IMR-90 (cell line): Measurements from ENCODE around the gene ITPR3. TPM values are rescaled to one million over a fixed set of nuclear protein-coding genes. Genes with fewer than 3 reads are reported as not detected.

Source experiments
- ATAC-seq: fragments of 200-7000 bp; cut with Tn5 transposase; 2 replicates; pipeline ENCODE4 v1.9.1; 2020; ENCODE audit warnings: low read depth, mild to moderate bottlenecking, moderate library complexity
- BruUV-seq: library from RNA; stranded (reverse); fragments of 400-500 nt; replicated peaks from 2 replicates; lab custom pipeline; 2021; lab: Mats Ljungman, UMichigan
- CTCF ChIA-PET: fragments of 300-600 bp; formaldehyde crosslinking; extraction: SDS; loops from one replicate; lab custom pipeline; 2021; ENCODE audit warnings: antibody characterized with exemption; lab: Yijun Ruan, JAX
- POLR2A ChIA-PET: fragments of 300-600 bp; sonication (Branson Sonifier 250); formaldehyde crosslinking; loops from one replicate; lab custom pipeline; 2022; ENCODE audit warnings: antibody characterized with exemption; ENCODE audit not compliant: unreplicated experiment; lab: Charles Lee
- DNase-seq: peaks from one replicate; pipeline ENCODE4 v3.0.0; 2013
- H2AFZ ChIP-seq: replicated peaks from 2 replicates; pipeline ENCODE3; 2013; ENCODE audit warnings: low read length, mild to moderate bottlenecking; ENCODE audit not compliant: poor library complexity
- H2AK5ac ChIP-seq: 2 replicates; pipeline ENCODE4 v1.6.1; 2013; ENCODE audit warnings: low read depth, low read length, inconsistent platforms
- H2AK9ac ChIP-seq: replicated peaks from 2 replicates; pipeline ENCODE3; 2013; ENCODE audit warnings: mild to moderate bottlenecking, low read depth, low read length, moderate library complexity; ENCODE audit not compliant: poor library complexity
- H2BK120ac ChIP-seq: 2 replicates; pipeline ENCODE4 v1.6.1; 2013; ENCODE audit warnings: low read depth, low read length, inconsistent platforms
- H2BK15ac ChIP-seq: 3 replicates; pipeline ENCODE4 v1.6.1; 2013; ENCODE audit warnings: low read depth, low read length, inconsistent platforms
- H2BK20ac ChIP-seq: 2 replicates; pipeline ENCODE4 v1.6.1; 2013; ENCODE audit warnings: low read depth, mild to moderate bottlenecking, inconsistent platforms, low read length, moderate library complexity
- H2BK5ac ChIP-seq: 2 replicates; pipeline ENCODE4 v1.6.1; 2013; ENCODE audit warnings: mild to moderate bottlenecking, low read depth, low read length, inconsistent platforms; ENCODE audit not compliant: poor library complexity, severe bottlenecking
- H3K14ac ChIP-seq: replicated peaks from 2 replicates; pipeline ENCODE4 v1.6.1; 2013; ENCODE audit warnings: low read depth, low read length, inconsistent platforms
- H3K18ac ChIP-seq: 2 replicates; pipeline ENCODE4 v1.6.1; 2013; ENCODE audit warnings: low read depth, low read length, control low read depth
- H3K23ac ChIP-seq: 2 replicates; pipeline ENCODE4 v1.6.1; 2013; ENCODE audit warnings: low read depth, low read length, inconsistent platforms
- H3K27ac ChIP-seq: 2 replicates; pipeline ENCODE4 v1.5.1; 2013; ENCODE audit warnings: mild to moderate bottlenecking, control low read depth, low read length; ENCODE audit not compliant: insufficient read depth
- H3K27me3 ChIP-seq: 2 replicates; pipeline ENCODE4 v1.6.1; 2013; ENCODE audit warnings: low read length; ENCODE audit not compliant: control insufficient read depth, insufficient read depth
- H3K36me3 ChIP-seq: 2 replicates; pipeline ENCODE4 v1.6.1; 2013; ENCODE audit warnings: low read length, mixed read lengths; ENCODE audit not compliant: control insufficient read depth, insufficient read depth
- H3K4ac ChIP-seq: 2 replicates; pipeline ENCODE4 v1.6.1; 2013; ENCODE audit warnings: low read depth, low read length, inconsistent platforms
- H3K4me1 ChIP-seq: 2 replicates; pipeline ENCODE4 v1.6.1; 2013; ENCODE audit warnings: low read length, mixed read lengths; ENCODE audit not compliant: control insufficient read depth, insufficient read depth
- H3K4me2 ChIP-seq: 2 replicates; pipeline ENCODE4 v1.6.1; 2013; ENCODE audit warnings: low read depth, mild to moderate bottlenecking, control low read depth, low read length, moderate library complexity
- H3K4me3 ChIP-seq: 2 replicates; pipeline ENCODE4 v1.5.1; 2013; ENCODE audit warnings: low read depth, mild to moderate bottlenecking, control low read depth, low read length, moderate library complexity; ENCODE audit not compliant: insufficient read depth
- H3K56ac ChIP-seq: 2 replicates; pipeline ENCODE4 v1.6.1; 2013; ENCODE audit warnings: low read length, inconsistent platforms; ENCODE audit not compliant: insufficient read depth; ENCODE audit errors: extremely low read depth
- H3K79me1 ChIP-seq, 2 experiments: 2 replicates each; pipeline ENCODE4 v1.6.1; 2013; ENCODE audit warnings: low read length in 2 of 2, inconsistent platforms in 1 of 2, low read depth in 1 of 2
- H3K9ac ChIP-seq: 2 replicates; pipeline ENCODE4 v1.6.1; 2013; ENCODE audit warnings: low read depth, low read length, control low read depth
- H3K9me1 ChIP-seq: 2 replicates; pipeline ENCODE4 v1.6.1; 2013; ENCODE audit warnings: low read length, inconsistent platforms; ENCODE audit not compliant: insufficient read depth
- H3K9me3 ChIP-seq: 2 replicates; pipeline ENCODE4 v1.6.1; 2013; ENCODE audit warnings: low read length; ENCODE audit not compliant: control insufficient read depth, insufficient read depth
- H4K20me1 ChIP-seq: 2 replicates; pipeline ENCODE4 v1.6.1; 2013; ENCODE audit warnings: low read length, inconsistent platforms; ENCODE audit not compliant: insufficient read depth
- H4K5ac ChIP-seq: 2 replicates; pipeline ENCODE4 v1.6.1; 2013; ENCODE audit warnings: mild to moderate bottlenecking, low read depth, low read length, control low read depth
- H4K8ac ChIP-seq, 2 experiments: 2 replicates each; pipeline ENCODE4 v1.6.1; 2013; ENCODE audit warnings: low read depth in 2 of 2, low read length in 2 of 2, control low read depth in 1 of 2, inconsistent platforms in 1 of 2
- H4K91ac ChIP-seq: 2 replicates; pipeline ENCODE4 v1.6.1; 2013; ENCODE audit warnings: low read depth, low read length, inconsistent platforms; ENCODE audit not compliant: insufficient read depth
- BHLHE40 ChIP-seq: fragments of 150-350 bp; IDR thresholded peaks from 2 replicates; pipeline ENCODE4 v1.6.1; 2016; ENCODE audit warnings: mild to moderate bottlenecking, low read depth, low read length
- CEBPB ChIP-seq: IDR thresholded peaks from 2 replicates; pipeline ENCODE4 v1.6.1; 2012; ENCODE audit warnings: low read depth, low read length, improper control_type of control experiment
- CHD1 ChIP-seq: IDR thresholded peaks from 2 replicates; pipeline ENCODE4 v1.6.1; 2012; ENCODE audit warnings: low read depth, low read length, improper control_type of control experiment
- CTCF ChIP-seq: conservative IDR thresholded peaks from 2 replicates; pipeline ENCODE4 v1.5.1; 2012; ENCODE audit warnings: mild to moderate bottlenecking, low read depth, low read length, improper control_type of control experiment
- ELK1 ChIP-seq: fragments of 150-350 bp; IDR thresholded peaks from 2 replicates; pipeline ENCODE4 v1.6.1; 2016; ENCODE audit warnings: low read depth, mild to moderate bottlenecking, low read length, moderate library complexity, borderline replicate concordance
- FOS ChIP-seq: fragments of 150-350 bp; IDR thresholded peaks from 2 replicates; pipeline ENCODE4 v1.6.1; 2016; ENCODE audit warnings: low read depth, low read length
- MAFK ChIP-seq: IDR thresholded peaks from 2 replicates; pipeline ENCODE4 v1.6.1; 2012; ENCODE audit warnings: low read depth, low read length, improper control_type of control experiment
- MAZ ChIP-seq: IDR thresholded peaks from 2 replicates; pipeline ENCODE4 v1.6.1; 2012; ENCODE audit warnings: low read depth, mild to moderate bottlenecking, low read length, improper control_type of control experiment, moderate library complexity, borderline replicate concordance
- MXI1 ChIP-seq: IDR thresholded peaks from 2 replicates; pipeline ENCODE4 v1.6.1; 2012; ENCODE audit warnings: low read depth, mild to moderate bottlenecking, low read length, moderate library complexity, borderline replicate concordance
- NFE2L2 ChIP-seq: fragments of 150-350 bp; IDR thresholded peaks from 2 replicates; pipeline ENCODE4 v1.6.1; 2016; ENCODE audit warnings: low read depth, mild to moderate bottlenecking, low read length
- POLR2A ChIP-seq: IDR thresholded peaks from 2 replicates; pipeline ENCODE4 v1.6.1; 2012; ENCODE audit warnings: mild to moderate bottlenecking, low read depth, low read length
- RAD21 ChIP-seq: IDR thresholded peaks from 2 replicates; pipeline ENCODE4 v1.6.1; 2012; ENCODE audit warnings: low read length, improper control_type of control experiment
- RCOR1 ChIP-seq: IDR thresholded peaks from 2 replicates; pipeline ENCODE4 v1.6.1; 2012; ENCODE audit warnings: mild to moderate bottlenecking, low read length, improper control_type of control experiment; ENCODE audit not compliant: insufficient replicate concordance
- RFX5 ChIP-seq: IDR thresholded peaks from 2 replicates; pipeline ENCODE4 v1.8.0; 2012; ENCODE audit warnings: low read depth, mild to moderate bottlenecking, low read length, moderate library complexity
- SMC3 ChIP-seq: fragments of 150-350 bp; IDR thresholded peaks from 2 replicates; pipeline ENCODE4 v1.6.1; 2016; ENCODE audit warnings: low read depth, mild to moderate bottlenecking, antibody characterized with exemption, low read length, moderate library complexity
- USF2 ChIP-seq: fragments of 150-350 bp; IDR thresholded peaks from 2 replicates; pipeline ENCODE4 v1.6.1; 2017; ENCODE audit warnings: mild to moderate bottlenecking, antibody characterized with exemption, low read length, low read depth
- WGBS, 2 experiments: methylation state at CpG; one replicate each; pipeline versions ENCODE4 v1.1.5 to v1.1.7; 2013; ENCODE audit warnings: missing lambda C conversion rate in 2 of 2; ENCODE audit not compliant: insufficient read length in 1 of 2; ENCODE audit errors: extremely low coverage in 2 of 2; 5-methylcytosine and 5-hydroxymethylcytosine counted together
- dilution Hi-C: fragments of 300-500 bp; cut with HindIII; formaldehyde crosslinking; loops from one replicate; pipeline ENCODE4 v1.14.3; 2018; ENCODE audit warnings: low sequenced_read_pairs; ENCODE audit not compliant: unreplicated experiment
- in situ Hi-C: fragments of 300-500 bp; cut with MboI; formaldehyde crosslinking; loops from 3 replicates; pipeline ENCODE4 v1.14.3; 2019; ENCODE audit warnings: low sequenced_read_pairs, inconsistent platforms, mixed read lengths
- intact Hi-C: fragments of 100-400 bp; cut with micrococcal nuclease; formaldehyde crosslinking; loops from 2 replicates; pipeline ENCODE4 v1.10.0; 2022
- polyA plus RNA-seq, 3 experiments: library from polyadenylated mRNA; depleted of rRNA; stranded (reverse); fragments of >200 nt; gene quantifications; 2 replicates each; pipeline ENCODE4 v1.2.3, GENCODE V29; 2012; ENCODE audit warnings: low replicate concordance in 1 of 3
- total RNA-seq: library from RNA; depleted of rRNA; stranded (reverse); fragments of >200 nt; gene quantifications from 2 replicates; pipeline ENCODE4 v1.2.3, GENCODE V29; 2012

Gene ITPR3
- total and polyA plus RNA-seq, 2 of the 4 experiments (the other 2 are of a cell fraction) = 1.6 to 3.7 TPM

- ATAC-seq = no peak
- no peak overlapping the region for H4K8ac ChIP-seq
- H3K79me1 ChIP-seq = no peaks in the 10 kb centered on the region
- no peak for DNase-seq
- H3K18ac ChIP-seq = no peak overlapping the region
- H3K9me3 ChIP-seq = no peaks in the 10 kb centered on the region
- H3K27me3 ChIP-seq = no peaks in the 10 kb centered on the region
- in situ Hi-C loops = loop anchor here (5.0 to 10.0 kb wide), 3 partner anchors 115 to 567 kb away; no protein-coding TSS in a partner anchor
- dilution Hi-C loops = no loop called here
- H2AK9ac ChIP-seq = no peak overlapping the region
- H3K14ac ChIP-seq = no peak overlapping the region
- 58% methylated on average over 3 of the region's 8 CpGs; no CpG with 5 or more reads in 1 of the 2 experiments for WGBS, 2 experiments
- H2AFZ ChIP-seq = no peak overlapping the region
- H3K4me2 ChIP-seq = no peak overlapping the region
- no peak for TF ChIP-seq BHLHE40
- TF ChIP-seq RFX5 = no peak
- TF ChIP-seq CHD1 = no peak
- no peak for TF ChIP-seq SMC3
- no peak for TF ChIP-seq CEBPB
- no peak for TF ChIP-seq MAZ
- no peak for TF ChIP-seq RCOR1
- TF ChIP-seq MAFK = no peak
- no peak for TF ChIP-seq POLR2A
- no peak for TF ChIP-seq CTCF
- no peak for TF ChIP-seq FOS
- TF ChIP-seq ELK1 = no peak
- TF ChIP-seq RAD21 = no peak
- TF ChIP-seq MXI1 = no peak
- TF ChIP-seq NFE2L2 = no peak
- TF ChIP-seq USF2 = no peak
- no peak overlapping the region for H3K27ac ChIP-seq
- no peak overlapping the region for H2BK15ac ChIP-seq
- H3K4me1 ChIP-seq = peaks cover 15% of the 10 kb centered on the region
- H3K9ac ChIP-seq = no peak overlapping the region
- H2AK5ac ChIP-seq = no peak overlapping the region
- peaks cover 14% of the 10 kb centered on the region for H3K9me1 ChIP-seq
- H4K5ac ChIP-seq = no peak overlapping the region
- no peak overlapping the region for H3K4me3 ChIP-seq
- no peak overlapping the region for H2BK120ac ChIP-seq
- no peak overlapping the region for H4K91ac ChIP-seq
- ChIA-PET POLR2A (no interaction called here), CTCF (interaction anchor here (0.8 to 1.0 kb wide), 2 partner anchors 31 to 448 kb away, joined by 3 to 4 read pairs; no protein-coding TSS in a partner anchor)
- no peaks in the 10 kb centered on the region for H3K36me3 ChIP-seq
- no peak overlapping the region for H3K23ac ChIP-seq
- no peak overlapping the region for H3K4ac ChIP-seq
- no peak overlapping the region for H2BK5ac ChIP-seq
- BruUV-seq = no TSS peak
- H3K56ac ChIP-seq = no peak overlapping the region
- no peaks in the 10 kb centered on the region for H4K20me1 ChIP-seq
- no peak overlapping the region for H2BK20ac ChIP-seq
- intact Hi-C loops = loop anchor here (1.0 to 5.0 kb wide), 3 partner anchors 35 to 435 kb away; no protein-coding TSS in a partner anchor
Observed at GRCh38 chr6:33587529-33587928, 33.6 kb upstream of the ITPR3 start.
